Cardiac septum (tissue), 1 donor: ENCODE measurements around the gene C1orf167. TPM values are rescaled to one million over a fixed set of nuclear protein-coding genes. Genes with fewer than 3 reads are reported as not detected.
"Not testable (repeated sequence)": the region's sequence is repeated elsewhere in the genome, so short reads cannot be mapped to it uniquely, and the experiment has no call there.

Experiments used
- DNase-seq: peaks from one replicate; pipeline ENCODE4 v3.0.0-alpha.2; 2020; ENCODE audit warnings: low spot score
- intact Hi-C: fragments of 100-400 bp; cut with DNase I; formaldehyde crosslinking; loops from one replicate; pipeline ENCODE4 v1.14.0; 2022
- total RNA-seq: library from RNA; stranded (reverse); fragmentation: NEBNext Ultra II Directional; extraction: Animal tissue kit (Norgen Biotek cat#: 25700); gene quantifications from one replicate; pipeline ENCODE4 v1.2.1, GENCODE V29; 2021
- donor health status: DM: no; HTN: no; CAD: no.

C1orf167 gene
- total RNA-seq, 1 donor from 2014 or later: 2.3 TPM

DNA sequence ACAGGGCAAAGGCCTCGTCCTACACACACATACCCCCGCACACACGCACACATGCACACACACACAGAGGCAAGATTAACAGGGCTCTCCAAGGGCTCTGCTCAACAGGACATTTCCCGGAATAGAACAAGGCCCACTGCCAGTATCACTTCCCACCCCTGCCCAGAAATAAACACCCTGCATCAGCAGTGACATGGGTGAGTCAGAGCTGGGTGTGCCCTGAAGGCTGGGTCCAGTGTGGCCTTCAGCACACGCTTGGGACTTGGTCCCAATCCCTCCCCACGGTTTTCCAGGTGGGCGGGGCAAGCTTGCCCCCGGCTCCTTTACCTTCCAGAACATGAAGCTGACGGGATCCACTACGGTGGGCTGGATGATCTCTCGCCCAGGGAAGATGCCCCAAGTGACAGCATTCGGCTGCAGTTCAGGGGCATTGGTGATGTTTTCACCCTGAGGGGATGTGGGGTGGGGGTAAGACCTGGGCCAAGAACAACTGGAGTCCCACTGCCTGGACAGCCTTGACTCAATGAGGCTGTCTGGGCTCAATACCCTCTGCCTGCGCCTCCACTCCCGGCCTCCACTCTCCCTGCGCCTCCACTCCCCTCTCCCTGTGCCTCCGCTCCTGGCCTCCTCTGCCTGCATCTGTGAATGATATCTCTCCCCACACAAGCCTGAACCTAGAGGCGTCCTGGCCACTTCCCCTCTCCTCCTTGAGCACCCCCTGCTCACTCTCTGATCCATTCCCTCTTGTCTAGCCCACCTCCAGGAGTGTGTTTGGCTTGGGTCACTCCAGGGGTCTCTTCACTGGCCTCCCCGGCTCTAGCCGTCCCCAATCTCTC lies 29.1 kb downstream of the C1orf167 start:
- DNase-seq: peak; percentile 94
- intact Hi-C loops: loop anchor here (1.0 to 2.0 kb wide), 2 partner anchors 15 to 96 kb away; partner anchors contain the start of gene CLCN6

- peak; percentile 83 for DNase-seq
- intact Hi-C loops: no loop called here
These were observed 30.1 kb downstream of the C1orf167 start for GRCh38 chr1:11792106-11792505.

DNA sequence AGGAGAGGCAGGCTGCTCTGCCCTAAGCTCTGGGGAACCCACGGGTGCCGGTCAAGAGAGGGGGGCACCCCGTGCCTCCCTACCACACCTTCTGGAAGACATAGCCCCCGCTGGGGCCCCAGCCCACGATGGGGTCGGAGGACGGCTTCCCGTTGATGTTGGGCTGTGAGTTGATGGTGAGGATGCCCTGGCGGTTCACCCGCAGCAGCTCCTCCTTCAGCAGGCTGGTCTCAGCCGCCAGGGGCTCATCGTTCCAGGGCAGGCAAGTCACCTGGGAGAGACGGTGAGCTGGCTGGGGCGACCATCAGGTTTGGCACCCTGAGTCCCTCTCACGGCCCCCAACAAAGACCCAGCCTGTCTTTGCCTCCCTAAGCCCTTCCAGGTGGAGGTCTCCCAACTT lies 31.8 kb downstream of the C1orf167 start:
- intact Hi-C loops: no loop called here
- DNase-seq: peak; percentile 63

DNA sequence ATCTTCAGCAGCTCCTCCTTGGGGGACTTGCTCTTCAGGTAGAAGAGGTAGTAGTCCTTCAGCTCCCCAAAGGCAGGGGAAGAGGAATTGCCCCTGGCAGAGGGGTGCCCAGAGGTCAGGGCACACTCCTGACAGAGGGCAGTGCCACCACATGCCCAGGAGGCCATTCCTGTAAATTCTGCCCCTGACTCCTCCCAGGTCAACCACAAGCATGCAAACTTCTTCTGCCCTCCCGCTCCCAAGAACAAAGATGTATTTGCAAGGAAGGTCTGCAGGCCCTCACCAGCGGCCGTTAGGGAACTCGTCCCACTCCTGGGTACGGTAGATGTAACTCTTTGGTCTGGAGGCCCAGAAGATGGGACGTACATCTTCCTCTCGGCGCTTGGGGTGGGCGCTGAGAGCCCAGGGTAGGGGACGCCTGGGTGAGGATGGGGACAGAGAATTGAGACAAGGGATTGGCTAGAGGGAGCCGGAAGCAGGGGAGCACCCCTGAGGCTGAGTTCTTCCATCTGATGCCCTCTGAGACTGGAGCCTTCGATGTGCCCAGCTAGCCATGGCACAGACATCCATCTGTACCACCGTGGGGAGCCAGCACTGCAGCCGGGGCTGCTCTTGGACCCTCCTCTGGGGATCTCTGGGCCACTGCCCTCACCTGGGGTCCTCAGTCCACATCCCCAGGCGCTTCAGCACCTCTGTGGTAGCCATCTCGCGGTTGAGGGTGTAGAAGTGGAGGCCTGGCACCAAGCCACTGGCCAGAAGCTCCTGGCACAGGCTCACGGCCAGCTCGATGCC lies 32.6 kb downstream of the C1orf167 start:
- intact Hi-C loops: no loop called here
- DNase-seq: peak; percentile 68

DNA sequence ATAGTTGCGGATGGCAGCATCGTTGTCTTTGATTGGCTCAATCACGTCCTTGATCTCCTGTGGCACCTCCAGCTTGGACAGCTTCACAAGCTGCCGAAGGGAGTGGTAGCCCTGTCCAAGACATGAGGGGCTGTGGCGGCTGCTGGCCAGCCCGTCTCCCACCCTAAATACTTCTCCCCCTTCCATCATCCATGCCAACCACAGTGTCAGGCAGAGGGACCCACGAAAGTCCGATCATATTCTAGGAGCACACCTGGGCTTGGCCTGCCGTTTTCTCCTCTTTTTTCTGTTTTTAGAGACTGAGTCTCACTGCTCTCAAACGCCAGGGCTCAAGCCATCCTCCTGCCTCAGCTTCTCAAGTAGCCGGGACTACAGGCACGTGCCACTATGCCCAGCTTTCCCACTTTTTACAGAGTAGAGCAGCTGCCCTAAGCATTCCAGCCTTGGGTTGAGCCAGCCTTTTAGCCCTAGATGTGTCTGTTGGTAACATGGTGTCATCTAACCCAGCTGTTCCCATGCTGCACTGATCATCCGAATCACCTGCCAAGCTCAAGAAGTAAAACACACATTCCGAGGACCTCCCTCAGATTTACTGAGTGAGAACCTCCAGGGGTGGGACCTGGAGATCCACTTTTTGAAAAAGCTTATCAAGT lies 33.4 kb downstream of the C1orf167 start:
- intact Hi-C loops: no loop called here
- peak; percentile 31 for DNase-seq

DNA sequence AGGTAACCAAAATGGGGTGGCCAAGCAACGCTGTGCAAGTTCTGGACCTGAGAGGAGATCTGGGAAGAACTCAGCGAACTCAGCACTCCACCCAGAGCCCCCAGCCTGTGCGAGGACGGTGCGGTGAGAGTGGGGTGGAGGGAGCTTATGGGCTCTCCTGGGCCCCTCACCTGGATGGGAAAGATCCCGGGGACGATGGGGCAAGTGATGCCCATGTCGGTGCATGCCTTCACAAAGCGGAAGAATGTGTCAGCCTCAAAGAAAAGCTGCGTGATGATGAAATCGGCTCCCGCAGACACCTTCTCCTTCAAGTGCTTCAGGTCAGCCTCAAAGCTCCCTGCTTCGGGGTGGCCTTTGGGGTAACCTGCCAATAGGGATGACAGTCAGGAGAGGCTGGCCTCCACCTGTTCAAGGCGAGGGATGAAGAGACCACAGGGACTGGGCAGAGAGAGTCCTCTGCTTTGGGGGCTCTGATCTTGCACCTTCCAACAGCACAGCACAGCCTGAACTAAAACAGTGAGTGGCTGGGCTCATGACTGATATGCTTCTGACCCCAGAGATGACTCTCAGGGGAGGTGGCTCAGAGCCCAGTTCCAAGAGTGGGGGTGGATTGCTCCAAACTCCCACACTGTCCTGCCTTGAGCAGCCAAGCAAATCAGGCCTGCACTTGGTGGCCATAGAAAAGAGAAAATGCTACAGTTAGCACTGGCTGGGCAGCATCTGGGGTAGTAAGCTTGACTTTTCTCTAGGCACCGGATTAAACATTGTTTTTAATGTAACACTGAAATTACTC lies 34.2 kb downstream of the C1orf167 start:
- intact Hi-C loops: no loop called here
- peak; percentile 82 for DNase-seq

GRCh38 chr1:11797525-11798216 lies 35.7 kb downstream of the C1orf167 start:
- intact Hi-C loops: no loop called here
- peak; percentile 83 for DNase-seq

DNA sequence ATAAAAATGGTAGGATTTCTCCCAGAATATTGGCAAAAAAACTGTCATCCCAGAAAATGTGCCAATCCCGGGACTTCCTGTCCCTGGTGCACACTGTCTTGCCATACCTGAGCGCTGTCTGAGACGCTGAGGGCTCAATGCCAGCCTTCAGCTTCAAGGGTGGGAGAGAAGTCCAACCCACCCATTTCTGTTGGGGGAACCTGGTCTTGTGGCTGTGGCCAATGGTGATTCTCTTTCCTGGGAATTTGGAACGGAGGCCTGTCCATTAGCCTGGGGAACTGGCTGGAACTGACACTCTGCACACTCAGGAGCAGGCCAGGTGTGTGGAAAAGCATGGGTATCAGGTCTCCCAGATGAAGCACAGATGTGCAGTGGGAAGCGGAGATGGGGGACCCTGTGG lies 37.1 kb downstream of the C1orf167 start:
- peak; percentile 36 for DNase-seq
- intact Hi-C loops: no loop called here

DNA sequence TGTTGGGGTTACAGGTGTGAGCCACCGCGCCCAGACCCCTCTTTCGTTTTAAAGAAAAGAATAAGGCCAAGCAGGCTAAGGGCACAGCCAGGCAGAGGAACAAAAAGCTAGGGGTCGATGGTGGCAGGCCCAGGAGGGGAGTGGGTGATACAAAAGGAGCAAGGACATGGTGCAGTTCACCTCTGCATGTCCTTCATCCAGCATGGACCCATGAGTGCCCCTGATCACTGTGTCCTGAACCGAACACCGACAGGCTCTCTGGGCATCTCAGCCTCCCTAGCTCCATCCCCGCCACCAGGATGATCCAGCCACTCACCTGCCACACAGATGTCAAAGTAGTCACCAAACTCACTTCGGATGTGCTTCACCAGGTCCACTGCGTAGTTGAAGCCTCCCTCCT lies 37.9 kb downstream of the C1orf167 start:
- DNase-seq: no peak
- intact Hi-C loops: loop anchor here (5.0 kb wide), 1 partner anchor 63 kb away; the partner anchor contains the start of gene AGTRAP

GRCh38 chr1:11800391-11800755 lies 38.4 kb downstream of the C1orf167 start:
- intact Hi-C loops: loop anchor here (5.0 kb wide), 1 partner anchor 63 kb away; the partner anchor contains the start of gene AGTRAP
- no peak for DNase-seq

GRCh38 chr1:11800756-11801433 lies 38.9 kb downstream of the C1orf167 start:
- DNase-seq: peak; percentile 72
- intact Hi-C loops: loop anchor here (5.0 kb wide), 1 partner anchor 64 kb away; the partner anchor contains the start of gene AGTRAP

DNA sequence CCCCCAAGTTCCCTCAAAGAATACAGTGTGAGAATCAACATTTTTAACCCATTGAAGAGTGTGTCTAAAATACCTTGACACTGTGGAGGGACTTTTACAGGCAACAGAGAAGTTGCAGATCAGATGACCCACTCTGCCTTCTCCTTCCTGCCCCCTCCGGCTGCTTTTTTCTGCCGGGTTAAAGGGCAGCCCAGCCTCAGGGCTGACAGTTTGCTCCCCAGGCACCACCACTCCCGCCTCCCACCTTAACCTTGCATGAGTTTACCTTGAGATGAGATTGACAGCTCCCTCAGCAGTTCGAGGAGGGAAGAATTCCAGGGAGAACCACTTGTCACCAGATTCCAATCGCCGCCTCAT lies 40.6 kb downstream of the C1orf167 start:
- no peak for DNase-seq
- intact Hi-C loops: loop anchor here (5.0 kb wide), 1 partner anchor 65 kb away; the partner anchor contains the start of gene AGTRAP

- DNase-seq: peak; percentile 97
- intact Hi-C loops: loop anchor here (5.0 kb wide), 1 partner anchor 66 kb away; the partner anchor contains the start of gene AGTRAP
These were observed 41.2 kb downstream of the C1orf167 start for GRCh38 chr1:11802973-11803885.

DNA sequence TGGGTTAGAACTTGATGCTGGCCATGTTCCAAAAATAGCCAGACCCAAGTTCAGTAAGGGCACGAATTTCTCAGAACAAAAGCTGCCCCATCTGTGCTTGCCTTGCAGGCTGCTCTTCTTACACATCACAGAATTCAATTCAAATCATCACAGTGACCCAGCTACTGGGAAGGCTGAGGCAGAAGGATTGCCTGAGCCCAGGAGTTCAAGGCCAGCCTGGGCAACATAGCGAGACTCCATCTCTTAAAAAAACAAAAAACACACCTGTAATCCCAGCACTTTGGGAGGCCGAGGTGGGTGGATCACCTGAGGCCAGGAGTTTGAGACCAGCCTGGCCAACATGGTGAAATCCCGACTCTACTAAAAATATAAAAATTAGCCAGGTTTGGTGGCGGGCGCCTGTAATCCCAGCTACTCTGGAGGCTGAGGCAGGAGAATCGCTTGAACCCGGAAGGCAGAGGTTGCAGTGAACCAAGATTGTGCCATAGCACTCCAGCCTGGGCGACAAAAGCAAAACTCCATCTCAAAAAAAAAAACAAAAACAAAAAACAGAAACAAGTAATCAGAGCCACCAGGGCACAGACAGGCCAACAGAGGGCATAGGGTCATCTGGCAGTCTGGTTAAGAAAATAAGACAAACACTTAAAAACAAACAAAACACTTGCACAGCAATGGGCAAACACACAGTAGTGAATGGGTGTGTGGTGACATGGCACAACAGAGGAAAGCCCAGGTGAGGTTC lies 42.1 kb downstream of the C1orf167 start:
- not testable (repeated sequence) for DNase-seq
- intact Hi-C loops: loop anchor here (5.0 kb wide), 1 partner anchor 67 kb away; the partner anchor contains the start of gene AGTRAP

GRCh38 chr1:11804666-11805421 lies 42.9 kb downstream of the C1orf167 start:
- DNase-seq: no peak
- intact Hi-C loops: loop anchor here (1.0 to 5.0 kb wide), 2 partner anchors 18 to 68 kb away; partner anchors contain the start of gene AGTRAP
